BLaER1 (cell line): ENCODE measurements around the gene FOSB.

Experiments used
- H3K27ac ChIP-seq: shearing (Covaris generic); formaldehyde crosslinking; 2 replicates; pipeline ENCODE4 v1.8.1; 2022
- H3K27me3 ChIP-seq: shearing (Covaris generic); formaldehyde crosslinking; 2 replicates; pipeline ENCODE4 v1.8.1; 2022
- H3K36me3 ChIP-seq: shearing (Covaris generic); formaldehyde crosslinking; 2 replicates; pipeline ENCODE4 v1.8.1; 2022
- H3K4me1 ChIP-seq: shearing (Covaris generic); formaldehyde crosslinking; 2 replicates; pipeline ENCODE4 v1.8.1; 2022
- H3K4me2 ChIP-seq: shearing (Covaris generic); formaldehyde crosslinking; 2 replicates; pipeline ENCODE4 v1.8.1; 2022
- H3K4me3 ChIP-seq: shearing (Covaris generic); formaldehyde crosslinking; 2 replicates; pipeline ENCODE4 v1.8.1; 2022
- H3K9ac ChIP-seq: shearing (Covaris generic); formaldehyde crosslinking; 2 replicates; pipeline ENCODE4 v1.8.1; 2022
- H3K9me3 ChIP-seq: shearing (Covaris generic); formaldehyde crosslinking; 2 replicates; pipeline ENCODE4 v1.8.1; 2022
- H4K20me1 ChIP-seq: shearing (Covaris generic); formaldehyde crosslinking; 2 replicates; pipeline ENCODE4 v1.8.1; 2022
- Cebpa-rat ChIP-seq: shearing (Covaris generic); IDR thresholded peaks from 2 replicates; pipeline ENCODE4 v1.8.1; 2022

Gene FOSB

GRCh38 chr19:45477713-45478453 lies 10.1 kb downstream of the FOSB start:
- H3K9ac ChIP-seq, result peak overlapping the region; percentile 97
- peaks cover 19% of the 10 kb centered on the region for H3K4me1 ChIP-seq
- peak overlapping the region; percentile 84 for H3K4me2 ChIP-seq
- H3K4me3 ChIP-seq, result peak overlapping the region; percentile 70
- H4K20me1 ChIP-seq, result no peaks in the 10 kb centered on the region
- H3K36me3 ChIP-seq, result no peaks in the 10 kb centered on the region
- H3K9me3 ChIP-seq, result no peaks in the 10 kb centered on the region
- TF ChIP-seq Cebpa-rat, result no peak
- peaks cover 34% of the 10 kb centered on the region for H3K27me3 ChIP-seq
- no peak overlapping the region for H3K27ac ChIP-seq

- Histone ChIP-seq H3K9me3 (no peaks in the 10 kb centered on the region), H3K27ac (peak overlapping the region; percentile 99), H3K4me1 (peaks cover 19% of the 10 kb centered on the region), H3K4me2 (peak overlapping the region; percentile 84), H3K36me3 (no peaks in the 10 kb centered on the region), H3K27me3 (peaks cover 27% of the 10 kb centered on the region), H4K20me1 (no peaks in the 10 kb centered on the region), H3K4me3 (peak overlapping the region; percentile 70), H3K9ac (peak overlapping the region; percentile 97)
- TF ChIP-seq Cebpa-rat, result no peak
These were observed 10.8 kb downstream of the FOSB start for GRCh38 chr19:45478454-45479238.

GRCh38 chr19:45483033-45483432 lies 15.2 kb downstream of the FOSB start:
- no peaks in the 10 kb centered on the region for H3K9me3 ChIP-seq
- H4K20me1 ChIP-seq, result no peaks in the 10 kb centered on the region
- H3K4me2 ChIP-seq, result no peak overlapping the region
- H3K4me3 ChIP-seq, result no peak overlapping the region
- TF ChIP-seq Cebpa-rat, result no peak
- no peak overlapping the region for H3K9ac ChIP-seq
- H3K36me3 ChIP-seq, result no peaks in the 10 kb centered on the region
- no peaks in the 10 kb centered on the region for H3K27me3 ChIP-seq
- H3K4me1 ChIP-seq, result peaks cover 9% of the 10 kb centered on the region
- no peak overlapping the region for H3K27ac ChIP-seq

- Histone ChIP-seq H3K4me3 (no peak overlapping the region), H3K9me3 (no peaks in the 10 kb centered on the region), H3K27ac (no peak overlapping the region), H3K9ac (no peak overlapping the region), H3K4me2 (no peak overlapping the region), H4K20me1 (no peaks in the 10 kb centered on the region), H3K4me1 (peaks cover 9% of the 10 kb centered on the region), H3K27me3 (no peaks in the 10 kb centered on the region), H3K36me3 (no peaks in the 10 kb centered on the region; the same call in 1 of the 2 replicates)
- TF ChIP-seq Cebpa-rat, result no peak
These were observed 16.6 kb downstream of the FOSB start for GRCh38 chr19:45484273-45484945.

- peaks cover 9% of the 10 kb centered on the region for H3K4me1 ChIP-seq
- peak overlapping the region; percentile 82 for H3K4me2 ChIP-seq
- H4K20me1 ChIP-seq, result no peaks in the 10 kb centered on the region
- H3K36me3 ChIP-seq, result no peaks in the 10 kb centered on the region; the same call in 1 of the 2 replicates
- peak overlapping the region; percentile 70 for H3K4me3 ChIP-seq
- H3K27ac ChIP-seq, result 0 out of 2 replicates have a peak overlapping the region, but pooled peaks have one; percentile 38
- H3K9me3 ChIP-seq, result no peaks in the 10 kb centered on the region
- TF ChIP-seq Cebpa-rat, result no peak
- no peaks in the 10 kb centered on the region for H3K27me3 ChIP-seq
- H3K9ac ChIP-seq, result peak overlapping the region; percentile 71; the same call in 1 of the 2 replicates
These were observed 17.7 kb downstream of the FOSB start for GRCh38 chr19:45485305-45486077.

GRCh38 chr19:45488708-45489107 lies 20.9 kb downstream of the FOSB start:
- H3K27me3 ChIP-seq, result no peaks in the 10 kb centered on the region
- TF ChIP-seq Cebpa-rat, result no peak

GRCh38 chr19:45489216-45489855 lies 21.5 kb downstream of the FOSB start:
- Histone ChIP-seq H3K4me3 (no peak overlapping the region), H3K27ac (no peak overlapping the region), H3K36me3 (no peaks in the 10 kb centered on the region; the same call in 1 of the 2 replicates), H3K4me2 (no peak overlapping the region), H4K20me1 (peaks cover 3% of the 10 kb centered on the region; the same call in 1 of the 2 replicates), H3K9me3 (no peaks in the 10 kb centered on the region), H3K4me1 (peaks cover 29% of the 10 kb centered on the region), H3K27me3 (peaks cover 5% of the 10 kb centered on the region), H3K9ac (no peak overlapping the region)
- no peak for TF ChIP-seq Cebpa-rat

More at GRCh38 chr19:45488708-45489107, 20.9 kb downstream of the FOSB start:
- H3K4me1 ChIP-seq, result peaks cover 25% of the 10 kb centered on the region
- H3K4me3 ChIP-seq, result no peak overlapping the region
- no peaks in the 10 kb centered on the region for H3K9me3 ChIP-seq
- no peak overlapping the region for H3K9ac ChIP-seq
- no peak overlapping the region for H3K27ac ChIP-seq
- H3K4me2 ChIP-seq, result no peak overlapping the region
- no peaks in the 10 kb centered on the region; the same call in 1 of the 2 replicates for H3K36me3 ChIP-seq
- no peaks in the 10 kb centered on the region for H4K20me1 ChIP-seq

- peaks cover 31% of the 10 kb centered on the region for H3K4me1 ChIP-seq
- no peak for TF ChIP-seq Cebpa-rat
- peak overlapping the region; percentile 76; the same call in 1 of the 2 replicates for H3K9ac ChIP-seq
- no peak overlapping the region for H3K27ac ChIP-seq
- peaks cover 26% of the 10 kb centered on the region for H4K20me1 ChIP-seq
- H3K4me3 ChIP-seq, result peak overlapping the region; percentile 70
- H3K27me3 ChIP-seq, result peaks cover 29% of the 10 kb centered on the region
- H3K4me2 ChIP-seq, result peak overlapping the region; percentile 95
- no peaks in the 10 kb centered on the region for H3K9me3 ChIP-seq
- no peaks in the 10 kb centered on the region; the same call in 1 of the 2 replicates for H3K36me3 ChIP-seq
These were observed 24.4 kb downstream of the FOSB start for GRCh38 chr19:45492137-45492626.
